ENCODE results near the gene EVA1A. TPM values are rescaled to one million over a fixed set of nuclear protein-coding genes. Genes with fewer than 3 reads are reported as not detected.

Gene EVA1A
- total RNA-seq, 1 experiment from 2014 or later = 10.8 TPM

GRCh38 chr2:75570948-75571729 is 10.4 kb upstream of the EVA1A start:
- Histone ChIP-seq H2AFZ (no peak overlapping the region), H4K20me1 (ENCODE audit: insufficient read depth) (no peaks in the 10 kb centered on the region), H3K9me2 (ENCODE audit: insufficient read depth) (no peaks in the 10 kb centered on the region), H3K36me3 (ENCODE audit: low read depth) (no peaks in the 10 kb centered on the region), H3F3A (ENCODE audit: insufficient read depth, low read depth) (no peaks in the 10 kb centered on the region), H3K9me3 (ENCODE audit: insufficient read depth, low read depth) (no peaks in the 10 kb centered on the region), H3K4me2 (no peak overlapping the region), H3K4me3 (no peak overlapping the region), H3K4me1 (replicated peaks; ENCODE audit: insufficient read depth) (peaks cover 10% of the 10 kb centered on the region), H3K27ac (no peak overlapping the region), H3K79me2 (ENCODE audit: low read depth) (no peaks in the 10 kb centered on the region), H3K27me3 (ENCODE audit: insufficient read depth, low read depth) (no peaks in the 10 kb centered on the region)
- BruUV-seq (replicated peaks) = no TSS peak
- ChIA-PET POLR2A (ENCODE audit: unreplicated experiment) (no interaction called here), CTCF (interaction anchor here (0.5 to 0.6 kb wide), 2 partner anchors 10 to 16 kb away, joined by 5 to 8 read pairs; no protein-coding TSS in a partner anchor)
- peak in 1 of 2 experiments; percentile 20 for DNase-seq
- intact Hi-C loops (cut with micrococcal nuclease; ENCODE audit: unreplicated experiment) = no loop called here
- TF ChIP-seq CTCF (conservative IDR thresholded peaks at IDR 0.05) = no peak
- no peak for TF ChIP-seq EZH2 (IDR thresholded peaks at IDR 0.05; ENCODE audit: low read depth)

- no peaks in the 10 kb centered on the region for H3F3A ChIP-seq (ENCODE audit: insufficient read depth, low read depth)
- POLR2A ChIA-PET (ENCODE audit: unreplicated experiment) = no interaction called here
- intact Hi-C loops (cut with micrococcal nuclease; ENCODE audit: unreplicated experiment) = no loop called here
- no peaks in the 10 kb centered on the region for H3K36me3 ChIP-seq (ENCODE audit: low read depth)
- H3K9me3 ChIP-seq (ENCODE audit: insufficient read depth, low read depth) = no peaks in the 10 kb centered on the region
- no peaks in the 10 kb centered on the region for H3K9me2 ChIP-seq (ENCODE audit: insufficient read depth)
- TF ChIP-seq CTCF (conservative IDR thresholded peaks at IDR 0.05) = no peak
- TF ChIP-seq EZH2 (IDR thresholded peaks at IDR 0.05; ENCODE audit: low read depth) = no peak
- no peaks in the 10 kb centered on the region for H4K20me1 ChIP-seq (ENCODE audit: insufficient read depth)
- no peak overlapping the region for H3K4me3 ChIP-seq
- no peak overlapping the region for H3K27ac ChIP-seq
- no TSS peak for BruUV-seq (replicated peaks)
- DNase-seq = peak in 1 of 2 experiments; percentile 29
- CTCF ChIA-PET = no interaction called here
- H3K27me3 ChIP-seq (ENCODE audit: insufficient read depth, low read depth) = no peaks in the 10 kb centered on the region
- H2AFZ ChIP-seq = no peak overlapping the region
- no peak overlapping the region for H3K4me2 ChIP-seq
- H3K79me2 ChIP-seq (ENCODE audit: low read depth) = no peaks in the 10 kb centered on the region
- H3K4me1 ChIP-seq (replicated peaks; ENCODE audit: insufficient read depth) = peaks cover 10% of the 10 kb centered on the region
These were observed 9.5 kb upstream of the EVA1A start for GRCh38 chr2:75570024-75570947.

- ChIA-PET CTCF (no interaction called here), POLR2A (ENCODE audit: unreplicated experiment) (no interaction called here)
- Histone ChIP-seq H3K9me3 (ENCODE audit: insufficient read depth, low read depth) (no peaks in the 10 kb centered on the region), H3K27me3 (ENCODE audit: insufficient read depth, low read depth) (no peaks in the 10 kb centered on the region), H3K4me1 (replicated peaks; ENCODE audit: insufficient read depth) (peaks cover 10% of the 10 kb centered on the region), H3F3A (ENCODE audit: insufficient read depth, low read depth) (no peaks in the 10 kb centered on the region), H3K4me2 (no peak overlapping the region), H4K20me1 (ENCODE audit: insufficient read depth) (no peaks in the 10 kb centered on the region), H3K4me3 (no peak overlapping the region), H2AFZ (no peak overlapping the region), H3K36me3 (ENCODE audit: low read depth) (no peaks in the 10 kb centered on the region), H3K27ac (no peak overlapping the region), H3K79me2 (ENCODE audit: low read depth) (no peaks in the 10 kb centered on the region), H3K9me2 (ENCODE audit: insufficient read depth) (no peaks in the 10 kb centered on the region)
- intact Hi-C loops (cut with micrococcal nuclease; ENCODE audit: unreplicated experiment) = no loop called here
- TF ChIP-seq CTCF (conservative IDR thresholded peaks at IDR 0.05) = no peak
- TF ChIP-seq EZH2 (IDR thresholded peaks at IDR 0.05; ENCODE audit: low read depth) = no peak
- DNase-seq = peak in 1 of 2 experiments; percentile 33
- no TSS peak for BruUV-seq (replicated peaks)
These were observed 8.8 kb upstream of the EVA1A start for GRCh38 chr2:75569546-75569945.
